OCI-LY3 (cell line): Measurements from ENCODE around the gene DLX1.

Experiments
- EZH2phosphoT487 ChIP-seq: fragments of 200-600 bp; shearing (Covaris generic); IDR thresholded peaks from 2 replicates; pipeline ENCODE4 v1.6.1; 2018; ENCODE audit warnings: antibody characterized with exemption, mixed run types, low read depth
- TF ChIP-seq, protein P1 (sequence below): fragments of 200-600, 300-600 bp; sonication (generic); IDR thresholded peaks from 2 replicates; pipeline ENCODE4 v1.5.1; 2014; ENCODE audit warnings: antibody characterized with exemption, low read length, low read depth

DNA sequence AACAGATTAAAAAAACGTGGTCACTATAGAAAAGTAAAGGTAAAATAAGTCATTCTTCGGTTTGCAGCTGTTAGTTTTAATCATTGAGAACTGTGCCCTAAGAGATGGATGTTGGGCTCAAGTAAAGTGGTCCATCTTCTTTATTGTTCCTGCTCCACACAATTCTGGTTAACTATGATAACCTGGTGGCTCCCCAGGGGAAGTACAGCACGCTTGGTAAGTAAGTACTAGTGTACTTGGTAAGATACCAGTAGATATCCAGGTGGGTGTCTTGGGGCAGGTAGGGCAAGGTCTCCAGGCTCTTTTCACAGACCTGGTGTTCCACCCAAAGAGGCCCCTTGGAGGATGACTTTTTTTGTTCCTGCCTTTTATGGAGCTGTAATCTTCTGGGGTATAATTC is 49.0 kb downstream of the DLX1 start:
- TF ChIP-seq, protein P1, sequence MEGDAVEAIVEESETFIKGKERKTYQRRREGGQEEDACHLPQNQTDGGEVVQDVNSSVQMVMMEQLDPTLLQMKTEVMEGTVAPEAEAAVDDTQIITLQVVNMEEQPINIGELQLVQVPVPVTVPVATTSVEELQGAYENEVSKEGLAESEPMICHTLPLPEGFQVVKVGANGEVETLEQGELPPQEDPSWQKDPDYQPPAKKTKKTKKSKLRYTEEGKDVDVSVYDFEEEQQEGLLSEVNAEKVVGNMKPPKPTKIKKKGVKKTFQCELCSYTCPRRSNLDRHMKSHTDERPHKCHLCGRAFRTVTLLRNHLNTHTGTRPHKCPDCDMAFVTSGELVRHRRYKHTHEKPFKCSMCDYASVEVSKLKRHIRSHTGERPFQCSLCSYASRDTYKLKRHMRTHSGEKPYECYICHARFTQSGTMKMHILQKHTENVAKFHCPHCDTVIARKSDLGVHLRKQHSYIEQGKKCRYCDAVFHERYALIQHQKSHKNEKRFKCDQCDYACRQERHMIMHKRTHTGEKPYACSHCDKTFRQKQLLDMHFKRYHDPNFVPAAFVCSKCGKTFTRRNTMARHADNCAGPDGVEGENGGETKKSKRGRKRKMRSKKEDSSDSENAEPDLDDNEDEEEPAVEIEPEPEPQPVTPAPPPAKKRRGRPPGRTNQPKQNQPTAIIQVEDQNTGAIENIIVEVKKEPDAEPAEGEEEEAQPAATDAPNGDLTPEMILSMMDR, result no peak
- TF ChIP-seq EZH2phosphoT487, result no peak
